ENCODE data around the gene OR1K1.

Gene OR1K1, protein sequence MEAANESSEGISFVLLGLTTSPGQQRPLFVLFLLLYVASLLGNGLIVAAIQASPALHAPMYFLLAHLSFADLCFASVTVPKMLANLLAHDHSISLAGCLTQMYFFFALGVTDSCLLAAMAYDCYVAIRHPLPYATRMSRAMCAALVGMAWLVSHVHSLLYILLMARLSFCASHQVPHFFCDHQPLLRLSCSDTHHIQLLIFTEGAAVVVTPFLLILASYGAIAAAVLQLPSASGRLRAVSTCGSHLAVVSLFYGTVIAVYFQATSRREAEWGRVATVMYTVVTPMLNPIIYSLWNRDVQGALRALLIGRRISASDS

GRCh38 chr9:122800066-122801060 lies at the start of gene OR1K1:
OR1K1 (plus strand) TSS chr9:122800123; CDS start chr9:122800123, 0 bp downstream.
- H3K4me3 Mint-ChIP-seq: no peak within 1 kb of the TSS
- peaks cover 3% of the 10 kb centered on the region for H3K36me3 Mint-ChIP-seq
- no peak within 1 kb of the TSS for H3K27ac Mint-ChIP-seq
- no peaks in the 10 kb centered on the region for H3K4me1 Mint-ChIP-seq
- no peaks in the 10 kb centered on the region for H3K9me3 Mint-ChIP-seq
- no peaks in the 10 kb centered on the region for H3K27me3 Mint-ChIP-seq

- Mint-ChIP-seq H3K4me1 (no peaks in the 10 kb centered on the region), H3K27ac (no peak overlapping the region), H3K4me3 (no peak overlapping the region), H3K27me3 (peaks cover 4% of the 10 kb centered on the region), H3K36me3 (peaks cover 25% of the 10 kb centered on the region), H3K9me3 (peaks cover 24% of the 10 kb centered on the region)
These were observed 45.1 kb upstream of the OR1K1 start for GRCh38 chr9:122754825-122755224.

DNA sequence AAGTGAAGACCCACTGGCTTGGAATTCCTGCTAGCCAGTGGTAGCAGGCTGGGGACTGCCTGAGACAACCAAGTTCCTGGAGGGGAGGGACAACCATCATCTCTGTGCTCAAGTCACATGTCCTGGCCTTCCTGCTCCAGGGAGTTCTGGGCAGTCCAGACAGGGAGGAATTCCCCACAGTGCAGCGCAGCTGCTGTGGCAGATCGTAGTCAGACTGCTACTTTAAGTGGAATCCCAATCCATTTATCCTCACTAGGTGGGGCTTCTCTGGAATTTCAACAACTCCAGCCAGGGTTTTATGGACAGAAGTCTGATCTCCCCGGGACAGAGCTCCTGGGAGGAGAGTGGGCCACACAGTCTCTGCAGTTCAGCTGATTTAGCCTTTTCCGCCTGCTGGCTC lies 32.1 kb upstream of the OR1K1 start:
- Mint-ChIP-seq H3K9me3 (peaks cover 40% of the 10 kb centered on the region), H3K4me1 (no peaks in the 10 kb centered on the region), H3K36me3 (peaks cover 13% of the 10 kb centered on the region), H3K27ac (no peak overlapping the region), H3K27me3 (peaks cover under 1% of the 10 kb centered on the region), H3K4me3 (no peak overlapping the region)

DNA sequence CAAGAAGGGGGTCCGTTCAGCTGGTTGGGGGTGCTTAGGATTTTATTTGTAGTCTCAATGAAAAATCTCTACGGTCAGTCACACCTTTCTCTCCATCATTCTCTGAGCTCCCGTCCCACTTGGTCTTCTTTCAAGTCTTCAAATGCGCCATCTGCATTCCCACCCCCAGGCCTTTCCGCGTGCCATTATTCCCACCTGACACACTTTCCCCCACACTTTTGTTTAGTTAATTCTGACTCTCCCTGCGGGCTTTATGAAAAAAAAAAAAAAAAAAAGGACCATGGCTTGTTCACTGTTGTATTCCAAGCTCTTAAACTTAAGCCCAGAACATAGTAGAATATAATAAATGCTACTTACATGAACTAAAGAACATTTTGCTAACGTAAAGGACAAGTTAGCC lies 22.9 kb upstream of the OR1K1 start:
- no peak overlapping the region for H3K4me3 Mint-ChIP-seq
- peaks cover 1% of the 10 kb centered on the region for H3K36me3 Mint-ChIP-seq
- H3K27ac Mint-ChIP-seq: no peak overlapping the region
- no peaks in the 10 kb centered on the region for H3K27me3 Mint-ChIP-seq
- H3K4me1 Mint-ChIP-seq: no peaks in the 10 kb centered on the region
- H3K9me3 Mint-ChIP-seq: peaks cover 11% of the 10 kb centered on the region

GRCh38 chr9:122777935-122778627 lies 21.8 kb upstream of the OR1K1 start:
- Mint-ChIP-seq H3K4me3 (no peak overlapping the region), H3K27me3 (no peaks in the 10 kb centered on the region), H3K27ac (no peak overlapping the region), H3K36me3 (no peaks in the 10 kb centered on the region), H3K9me3 (peaks cover under 1% of the 10 kb centered on the region), H3K4me1 (no peaks in the 10 kb centered on the region)

GRCh38 chr9:122779181-122779580 lies 20.7 kb upstream of the OR1K1 start:
- H3K36me3 Mint-ChIP-seq: no peaks in the 10 kb centered on the region
- H3K4me3 Mint-ChIP-seq: no peak overlapping the region
- H3K9me3 Mint-ChIP-seq: no peaks in the 10 kb centered on the region
- H3K27me3 Mint-ChIP-seq: no peaks in the 10 kb centered on the region
- no peaks in the 10 kb centered on the region for H3K4me1 Mint-ChIP-seq
- no peak overlapping the region for H3K27ac Mint-ChIP-seq

DNA sequence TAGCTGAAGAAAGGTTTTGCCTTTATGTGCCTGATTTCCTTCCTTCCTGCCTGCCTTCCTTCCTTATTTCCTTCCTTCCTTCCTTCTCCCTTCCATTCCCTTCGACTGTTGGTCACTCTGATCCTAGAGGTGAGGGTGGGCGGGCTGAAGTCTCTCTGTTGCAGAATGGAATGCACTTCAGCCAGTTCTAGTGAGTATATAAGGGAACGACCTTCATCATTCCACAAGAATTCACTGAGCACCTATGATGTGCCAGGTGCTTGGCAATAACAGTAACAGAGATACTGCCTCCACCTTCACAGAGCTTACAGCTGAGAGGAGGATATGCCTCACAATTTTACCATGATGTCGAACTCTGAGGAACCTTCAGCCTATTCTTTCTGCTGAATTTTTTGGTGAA lies 19.9 kb upstream of the OR1K1 start:
- no peaks in the 10 kb centered on the region for H3K4me1 Mint-ChIP-seq
- no peaks in the 10 kb centered on the region for H3K9me3 Mint-ChIP-seq
- H3K36me3 Mint-ChIP-seq: no peaks in the 10 kb centered on the region
- no peak overlapping the region for H3K4me3 Mint-ChIP-seq
- no peak overlapping the region for H3K27ac Mint-ChIP-seq
- H3K27me3 Mint-ChIP-seq: no peaks in the 10 kb centered on the region

- no peak overlapping the region for H3K27ac Mint-ChIP-seq
- no peaks in the 10 kb centered on the region for H3K27me3 Mint-ChIP-seq
- H3K4me1 Mint-ChIP-seq: no peaks in the 10 kb centered on the region
- no peaks in the 10 kb centered on the region for H3K36me3 Mint-ChIP-seq
- H3K9me3 Mint-ChIP-seq: no peaks in the 10 kb centered on the region
- no peak overlapping the region for H3K4me3 Mint-ChIP-seq
These were observed 18.3 kb upstream of the OR1K1 start for GRCh38 chr9:122781671-122782070.

- Mint-ChIP-seq H3K27me3 (no peaks in the 10 kb centered on the region), H3K36me3 (no peaks in the 10 kb centered on the region), H3K27ac (no peak overlapping the region), H3K4me3 (no peak overlapping the region), H3K4me1 (no peaks in the 10 kb centered on the region), H3K9me3 (no peaks in the 10 kb centered on the region)
These were observed 14.7 kb upstream of the OR1K1 start for GRCh38 chr9:122785269-122785668.

DNA sequence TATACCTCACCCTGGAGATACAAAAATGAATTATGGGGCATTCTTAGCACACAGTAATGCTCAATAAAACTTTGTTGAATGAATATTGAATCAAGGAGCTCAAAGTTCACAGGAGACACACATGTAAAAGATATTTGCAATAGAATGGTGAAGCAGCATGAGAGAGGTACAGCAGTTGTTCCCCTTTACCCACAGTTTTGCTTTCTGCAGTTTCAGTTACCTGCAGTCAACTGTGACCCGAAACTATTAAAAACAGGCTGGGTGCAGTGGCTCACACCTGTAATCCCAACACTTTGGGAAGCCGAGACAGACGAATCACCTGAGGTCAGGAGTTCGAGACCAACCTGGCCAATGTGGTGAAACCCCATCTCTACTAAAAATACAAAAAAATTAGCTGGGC lies 13.6 kb upstream of the OR1K1 start:
- Mint-ChIP-seq H3K4me3 (no peak overlapping the region), H3K27me3 (no peaks in the 10 kb centered on the region), H3K9me3 (no peaks in the 10 kb centered on the region), H3K4me1 (no peaks in the 10 kb centered on the region), H3K36me3 (no peaks in the 10 kb centered on the region), H3K27ac (no peak overlapping the region)

GRCh38 chr9:122788831-122789230 lies 11.1 kb upstream of the OR1K1 start, which contains the start of gene OR5C1:
OR5C1 (plus strand) TSS chr9:122788933; CDS start chr9:122788933, 0 bp downstream.
- Mint-ChIP-seq H3K36me3 (no peaks in the 10 kb centered on the region), H3K27me3 (no peaks in the 10 kb centered on the region), H3K4me1 (no peaks in the 10 kb centered on the region), H3K4me3 (no peak within 1 kb of the TSS), H3K9me3 (no peaks in the 10 kb centered on the region), H3K27ac (no peak within 1 kb of the TSS)

GRCh38 chr9:122789256-122790046 lies 10.5 kb upstream of the OR1K1 start:
- H3K27me3 Mint-ChIP-seq: no peaks in the 10 kb centered on the region
- no peaks in the 10 kb centered on the region for H3K9me3 Mint-ChIP-seq
- H3K36me3 Mint-ChIP-seq: no peaks in the 10 kb centered on the region
- H3K4me3 Mint-ChIP-seq: no peak overlapping the region
- H3K27ac Mint-ChIP-seq: no peak overlapping the region
- no peaks in the 10 kb centered on the region for H3K4me1 Mint-ChIP-seq

DNA sequence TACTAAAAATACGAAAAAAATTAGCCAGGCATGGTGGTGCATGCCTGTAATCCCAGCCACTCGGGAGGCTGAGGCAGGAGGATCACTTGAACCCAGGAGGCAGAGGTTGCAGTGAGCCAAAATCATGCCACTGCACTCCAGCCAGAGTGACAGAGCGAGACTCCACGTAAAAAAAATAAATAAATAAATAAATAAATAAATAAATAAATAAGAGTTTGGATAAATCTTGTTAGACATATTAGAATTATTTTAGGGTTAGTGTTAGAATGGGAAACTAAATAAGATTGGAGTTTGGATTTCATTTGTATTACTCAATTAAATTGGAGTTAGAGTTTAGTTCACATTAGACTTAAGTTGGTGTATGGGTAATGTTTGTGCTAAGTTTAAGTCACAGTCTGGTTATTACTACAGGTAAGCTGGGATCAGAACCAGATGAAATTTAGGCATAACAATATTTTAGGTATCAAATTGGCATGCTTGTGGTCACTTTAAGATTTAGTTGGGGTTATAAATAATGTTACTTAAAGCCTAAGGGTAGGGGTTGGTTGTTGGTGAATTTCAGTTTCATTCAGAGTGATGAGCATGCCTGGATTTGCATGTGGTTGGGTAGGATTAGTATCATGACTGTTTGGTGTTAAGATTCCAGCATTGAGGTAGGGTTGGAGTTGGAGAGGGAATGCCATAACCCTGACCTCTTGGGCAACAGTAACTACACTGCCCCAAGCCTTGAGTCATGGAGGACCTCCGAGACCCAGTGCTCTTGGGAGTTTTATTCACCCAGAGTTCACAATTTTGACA lies 7.9 kb upstream of the OR1K1 start:
- no peaks in the 10 kb centered on the region for H3K9me3 Mint-ChIP-seq
- H3K4me3 Mint-ChIP-seq: no peak overlapping the region

GRCh38 chr9:122797316-122798063 lies 2.4 kb upstream of the OR1K1 start:
- H3K27ac Mint-ChIP-seq: no peak overlapping the region

More for the DNA sequence above, 7.9 kb upstream of the OR1K1 start:
- H3K4me1 Mint-ChIP-seq: no peaks in the 10 kb centered on the region
- no peaks in the 10 kb centered on the region for H3K36me3 Mint-ChIP-seq
- H3K27ac Mint-ChIP-seq: no peak overlapping the region
- no peaks in the 10 kb centered on the region for H3K27me3 Mint-ChIP-seq

More at GRCh38 chr9:122797316-122798063, 2.4 kb upstream of the OR1K1 start:
- Mint-ChIP-seq H3K4me3 (no peak overlapping the region), H3K4me1 (no peaks in the 10 kb centered on the region), H3K27me3 (no peaks in the 10 kb centered on the region), H3K36me3 (no peaks in the 10 kb centered on the region), H3K9me3 (no peaks in the 10 kb centered on the region)

All from activated naive CD4-positive, alpha-beta T cell treated with anti-CD3 and anti-CD28 coated beads, Interleukin-2, amount 50 U/mL, for 24 hours (primary cell).